Gastrocnemius medialis (tissue), 4 donors: ENCODE data around the gene NKD2. TPM values are rescaled to one million over a fixed set of nuclear protein-coding genes. Genes with fewer than 3 reads are reported as not detected.

ENCODE experiments used
- ATAC-seq, 2 donors: fragments of 150-250 bp; one replicate each; pipeline ENCODE4 v1.9.1; 2016
- DNase-seq, 2 donors: peaks; one replicate each; pipeline ENCODE4 v3.0.0-alpha.2; 2019
- H3K27ac ChIP-seq, 4 donors: fragments of 200-600 bp; sonication (generic); 1 replicate in 1 of 4; 2 replicates in 3 of 4; pipeline ENCODE4 v1.5.1; 2016 to 2018; ENCODE audit warnings: mild to moderate bottlenecking in 2 of 4, moderate library complexity in 1 of 4
- H3K27me3 ChIP-seq, 3 donors: fragments of 200-600 bp; sonication (generic) in 2 of 3; 1 replicate in 1 of 3; 2 replicates in 2 of 3; pipeline versions ENCODE4 v1.5.1 to v1.6.0; 2016 to 2019; ENCODE audit warnings: mild to moderate bottlenecking in 1 of 3, moderate library complexity in 1 of 3
- H3K36me3 ChIP-seq, 2 donors: fragments of 200-600 bp; sonication (generic) in 1 of 2; one replicate each; pipeline ENCODE4 v1.5.1; 2017 to 2018
- H3K4me1 ChIP-seq, 2 donors: fragments of 200-600 bp; sonication (generic) in 1 of 2; one replicate each; pipeline ENCODE4 v1.5.1; 2016 to 2017; ENCODE audit warnings: mild to moderate bottlenecking in 2 of 2
- H3K4me3 ChIP-seq, 4 donors: fragments of 200-600 bp; sonication (generic) in 3 of 4; 1 replicate in 1 of 4; 2 replicates in 3 of 4; pipeline ENCODE4 v1.5.1; 2016 to 2019; ENCODE audit warnings: mild to moderate bottlenecking in 2 of 4
- H3K9me3 ChIP-seq, 3 donors: fragments of 200-600 bp; sonication (generic) in 2 of 3; 1 replicate in 1 of 3; 2 replicates in 2 of 3; pipeline ENCODE4 v1.5.1; 2016 to 2019
- POLR2A ChIP-seq, 2 donors: fragments of 450-650 bp; IDR thresholded peaks; one replicate each; pipeline ENCODE4 v1.6.1; 2017; ENCODE audit warnings: antibody characterized with exemption in 2 of 2, mild to moderate bottlenecking in 2 of 2, moderate library complexity in 2 of 2
- in situ Hi-C, 4 donors: fragments of 200-750 bp; cut with MboI; loops; one replicate each; pipeline versions ENCODE4 v1.15.0 to v1.8.0; 2017; ENCODE audit warnings: low sequenced_read_pairs in 4 of 4
- intact Hi-C: fragments of 100-400 bp; cut with DNase I; formaldehyde crosslinking; loops from one replicate; pipeline ENCODE4 v1.15.1; 2023; ENCODE audit warnings: low total_unique reads
- total RNA-seq, 4 donors: library from RNA; depleted of rRNA; stranded (reverse); fragments of >200 nt; gene quantifications; one replicate each; pipeline versions ENCODE4 v1.1.0 to v1.2.3, GENCODE V29; 2016
- TF ChIP-seq, protein P1 (sequence below), 5 experiments: fragments of 450-650 bp in 3 of 5; fragments of 200-600 bp in 2 of 5; sonication (generic) in 2 of 5; IDR thresholded peaks in 4 of 5; conservative IDR thresholded peaks in 1 of 5; 1 replicate in 4 of 5; 2 replicates in 1 of 5; pipeline ENCODE4 v1.5.1; 2016 to 2019; ENCODE audit warnings: antibody characterized with exemption in 5 of 5, mild to moderate bottlenecking in 3 of 5, moderate library complexity in 3 of 5

NKD2 gene
- total RNA-seq, 4 donors from 2014 or later, result not detected

DNA sequence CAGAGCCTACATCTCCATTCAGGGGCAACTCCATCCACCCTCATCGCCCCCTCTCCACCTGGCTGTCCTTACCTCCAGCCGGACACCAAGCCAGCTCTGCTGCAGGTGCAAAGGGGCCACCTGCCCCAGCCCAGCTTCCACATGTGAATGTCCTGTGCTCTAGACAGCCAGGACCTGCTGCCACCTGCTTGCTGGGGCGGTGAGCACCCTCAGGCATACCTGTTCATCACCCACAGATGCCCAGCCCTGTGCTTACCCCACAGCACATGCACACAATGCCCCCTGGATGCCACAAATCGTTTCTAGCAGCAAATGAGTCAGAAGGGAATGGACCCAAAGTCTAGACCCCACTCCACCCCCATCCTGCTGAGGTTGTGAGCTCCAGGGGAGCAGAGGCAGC lies 13.3 kb upstream of the NKD2 start:
- no peak for DNase-seq
- no peak overlapping the region for H3K27ac ChIP-seq
- in situ Hi-C loops, result loop anchor here in 2 of 4 donors (10.0 to 25.0 kb wide), 2 partner anchors 139 to 142 kb away; no protein-coding TSS in a partner anchor
- H3K36me3 ChIP-seq, result no peaks in the 10 kb centered on the region
- peaks cover 0 to 2% of the 10 kb centered on the region in 2 donors for H3K4me1 ChIP-seq
- peaks cover 0 to 4% (median 3%) of the 10 kb centered on the region in 3 donors for H3K27me3 ChIP-seq
- no peak for ATAC-seq
- H3K4me3 ChIP-seq, result no peak overlapping the region
- intact Hi-C loops, result no loop called here
- TF ChIP-seq, protein P1, sequence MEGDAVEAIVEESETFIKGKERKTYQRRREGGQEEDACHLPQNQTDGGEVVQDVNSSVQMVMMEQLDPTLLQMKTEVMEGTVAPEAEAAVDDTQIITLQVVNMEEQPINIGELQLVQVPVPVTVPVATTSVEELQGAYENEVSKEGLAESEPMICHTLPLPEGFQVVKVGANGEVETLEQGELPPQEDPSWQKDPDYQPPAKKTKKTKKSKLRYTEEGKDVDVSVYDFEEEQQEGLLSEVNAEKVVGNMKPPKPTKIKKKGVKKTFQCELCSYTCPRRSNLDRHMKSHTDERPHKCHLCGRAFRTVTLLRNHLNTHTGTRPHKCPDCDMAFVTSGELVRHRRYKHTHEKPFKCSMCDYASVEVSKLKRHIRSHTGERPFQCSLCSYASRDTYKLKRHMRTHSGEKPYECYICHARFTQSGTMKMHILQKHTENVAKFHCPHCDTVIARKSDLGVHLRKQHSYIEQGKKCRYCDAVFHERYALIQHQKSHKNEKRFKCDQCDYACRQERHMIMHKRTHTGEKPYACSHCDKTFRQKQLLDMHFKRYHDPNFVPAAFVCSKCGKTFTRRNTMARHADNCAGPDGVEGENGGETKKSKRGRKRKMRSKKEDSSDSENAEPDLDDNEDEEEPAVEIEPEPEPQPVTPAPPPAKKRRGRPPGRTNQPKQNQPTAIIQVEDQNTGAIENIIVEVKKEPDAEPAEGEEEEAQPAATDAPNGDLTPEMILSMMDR (IDR thresholded peaks at IDR 0.05 in 4 of 5, conservative IDR thresholded peaks at IDR 0.05 in 1 of 5), result no peak
- TF ChIP-seq POLR2A (IDR thresholded peaks at IDR 0.05), result no peak
- no peaks in the 10 kb centered on the region for H3K9me3 ChIP-seq

DNA sequence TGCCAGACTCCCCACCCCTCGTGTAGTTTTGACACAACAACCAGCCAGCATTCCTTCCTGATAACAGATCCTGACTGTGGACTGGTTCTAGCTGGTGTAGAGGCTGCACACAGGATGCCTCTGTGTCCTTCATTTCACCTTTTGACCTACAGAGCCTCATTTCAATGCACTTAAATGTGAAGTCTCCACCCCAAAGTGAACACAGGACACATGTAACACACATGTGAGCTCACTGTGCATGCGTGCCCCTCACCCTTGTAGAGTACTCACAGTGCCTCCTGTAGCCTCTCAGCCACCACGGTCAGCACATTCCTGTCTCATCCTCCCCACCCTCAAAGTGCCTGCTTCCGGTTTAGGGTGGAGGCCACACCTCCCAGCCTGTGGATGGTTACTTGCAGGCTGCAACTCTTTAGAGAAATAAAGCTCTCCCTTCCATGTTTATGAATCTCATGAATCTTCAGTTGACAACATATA lies 11.6 kb upstream of the NKD2 start:
- TF ChIP-seq, protein P1 (IDR thresholded peaks at IDR 0.05 in 4 of 5, conservative IDR thresholded peaks at IDR 0.05 in 1 of 5), result no peak
- no peak for TF ChIP-seq POLR2A (IDR thresholded peaks at IDR 0.05)
- Histone ChIP-seq H3K27ac (no peak overlapping the region), H3K4me1 (no peaks in the 10 kb centered on the region), H3K4me3 (no peak overlapping the region), H3K36me3 (no peaks in the 10 kb centered on the region), H3K9me3 (no peaks in the 10 kb centered on the region), H3K27me3 (peaks cover 0 to 4% (median 3%) of the 10 kb centered on the region in 3 donors)
- in situ Hi-C loops, result loop anchor here in 2 of 4 donors (10.0 to 25.0 kb wide), 2 partner anchors 138 to 140 kb away; no protein-coding TSS in a partner anchor
- no peak for DNase-seq
- intact Hi-C loops, result no loop called here
- ATAC-seq, result no peak

DNA sequence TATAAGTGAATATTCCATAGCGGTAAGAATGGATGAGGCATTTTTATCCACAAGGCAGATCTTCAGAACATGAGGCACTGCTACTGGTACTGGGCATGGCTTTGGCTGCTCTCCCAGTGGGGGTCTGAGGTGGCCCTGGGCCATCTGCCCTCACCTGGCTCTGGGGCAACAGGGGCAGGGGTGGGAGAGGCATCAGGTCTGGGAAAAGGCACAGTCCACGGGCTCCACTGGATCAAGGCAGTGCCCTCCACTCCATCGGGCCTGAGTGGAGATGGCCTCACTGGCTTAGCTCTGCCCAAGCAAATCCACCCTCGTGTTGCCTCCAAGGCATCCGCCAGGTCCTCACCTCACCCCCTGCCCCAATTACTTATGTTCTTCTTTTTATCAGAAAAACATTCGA lies 10.9 kb upstream of the NKD2 start:
- H3K27ac ChIP-seq, result no peak overlapping the region
- DNase-seq, result no peak

DNA sequence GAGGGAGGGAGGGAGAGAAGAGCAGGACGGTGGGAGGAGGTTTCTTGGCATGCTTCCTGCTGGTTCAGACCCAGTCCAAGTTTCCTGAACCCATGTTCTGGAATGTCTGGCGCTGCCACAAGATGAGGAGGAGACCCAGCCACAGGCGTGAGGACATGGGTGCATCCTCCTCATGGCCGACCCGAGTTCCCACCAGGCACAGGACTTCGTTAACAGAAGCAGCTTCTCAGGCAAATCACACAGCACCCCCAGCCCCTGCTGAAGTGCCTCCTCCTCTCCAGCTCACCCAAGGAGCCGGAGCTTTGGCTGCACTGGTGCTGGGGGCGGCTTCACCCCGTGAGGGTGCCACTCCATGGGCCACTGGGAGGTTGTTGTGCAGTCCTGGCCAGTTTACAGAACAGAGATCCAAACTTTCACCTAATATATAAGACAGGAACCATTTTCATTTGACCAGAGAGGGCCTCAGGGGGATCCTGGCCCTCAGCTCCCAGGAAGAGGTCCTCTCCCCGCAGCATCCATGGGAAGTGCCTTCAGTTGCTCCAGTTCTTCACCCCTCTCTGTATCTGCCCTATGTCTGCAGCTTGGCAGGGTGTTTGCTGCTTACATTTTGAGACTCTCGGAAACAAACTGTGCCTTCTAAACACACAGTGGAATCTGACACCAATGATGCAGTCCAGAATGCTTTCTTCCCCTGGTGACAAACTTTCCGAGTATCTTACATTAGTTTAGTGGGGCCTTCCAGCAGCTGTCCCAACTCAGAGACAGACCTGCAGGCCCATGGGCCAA lies 10.2 kb upstream of the NKD2 start:
- Histone ChIP-seq H3K4me3 (no peak overlapping the region), H3K36me3 (no peaks in the 10 kb centered on the region), H3K9me3 (no peaks in the 10 kb centered on the region), H3K4me1 (no peaks in the 10 kb centered on the region), H3K27me3 (no peaks in the 10 kb centered on the region), H3K27ac (no peak overlapping the region)
- no peak for TF ChIP-seq POLR2A (IDR thresholded peaks at IDR 0.05)
- TF ChIP-seq, protein P1 (IDR thresholded peaks at IDR 0.05 in 4 of 5, conservative IDR thresholded peaks at IDR 0.05 in 1 of 5), result no peak
- ATAC-seq (no peak), DNase-seq (no peak)
- in situ Hi-C loops, result loop anchor here in 2 of 4 donors (10.0 to 25.0 kb wide), 2 partner anchors 136 to 139 kb away; no protein-coding TSS in a partner anchor
- intact Hi-C loops, result no loop called here

More for the DNA sequence above, 10.9 kb upstream of the NKD2 start:
- no peaks in the 10 kb centered on the region for H3K27me3 ChIP-seq
- ATAC-seq, result no peak
- no peaks in the 10 kb centered on the region for H3K4me1 ChIP-seq
- TF ChIP-seq, protein P1 (IDR thresholded peaks at IDR 0.05 in 4 of 5, conservative IDR thresholded peaks at IDR 0.05 in 1 of 5), result no peak
- TF ChIP-seq POLR2A (IDR thresholded peaks at IDR 0.05), result no peak
- intact Hi-C loops, result no loop called here
- H3K9me3 ChIP-seq, result no peaks in the 10 kb centered on the region
- in situ Hi-C loops, result loop anchor here in 2 of 4 donors (10.0 to 25.0 kb wide), 2 partner anchors 137 to 140 kb away; no protein-coding TSS in a partner anchor
- H3K4me3 ChIP-seq, result no peak overlapping the region
- no peaks in the 10 kb centered on the region for H3K36me3 ChIP-seq
